ENCODE measurements around the gene ANKRD29.

GRCh38 chr18:23683671-23684070 is 21.0 kb upstream of the ANKRD29 start:
- TF ChIP-seq CTCF (conservative IDR thresholded peaks at IDR 0.05 in 1 of 2, IDR thresholded peaks at IDR 0.05 in 1 of 2; ENCODE audit: low read depth in 1 of 2, low read length in 2 of 2) = no peak
- no peak for TF ChIP-seq EZH2 (IDR thresholded peaks at IDR 0.05; ENCODE audit: low read length, missing control alignments)

Measured in fibroblast of lung (primary cell).